HFF-Myc (cell line): ENCODE data around the gene PUDP.
"Not testable (repeated sequence)": the region's sequence is repeated elsewhere in the genome, so short reads cannot be mapped to it uniquely, and the experiment has no call there.

Experiments used
- DNase-seq: peaks from one replicate; pipeline ENCODE4 v3.0.0-alpha.2; 2011; ENCODE audit warnings: low read depth; ENCODE audit errors: extremely low read depth
- H3K4me3 ChIP-seq: replicated peaks from 2 replicates; pipeline ENCODE4 v1.5.1; 2011; ENCODE audit warnings: low read depth, mild to moderate bottlenecking, control low read depth, low read length
- TF ChIP-seq, protein P1 (sequence below): IDR thresholded peaks from 2 replicates; pipeline ENCODE4 v1.5.1; 2012; ENCODE audit warnings: mild to moderate bottlenecking, low read depth, low read length, control low read depth; ENCODE audit errors: missing control alignments

PUDP gene

GRCh38 chrX:7055386-7056137 is 92.4 kb downstream of the PUDP start:
- TF ChIP-seq, protein P1, sequence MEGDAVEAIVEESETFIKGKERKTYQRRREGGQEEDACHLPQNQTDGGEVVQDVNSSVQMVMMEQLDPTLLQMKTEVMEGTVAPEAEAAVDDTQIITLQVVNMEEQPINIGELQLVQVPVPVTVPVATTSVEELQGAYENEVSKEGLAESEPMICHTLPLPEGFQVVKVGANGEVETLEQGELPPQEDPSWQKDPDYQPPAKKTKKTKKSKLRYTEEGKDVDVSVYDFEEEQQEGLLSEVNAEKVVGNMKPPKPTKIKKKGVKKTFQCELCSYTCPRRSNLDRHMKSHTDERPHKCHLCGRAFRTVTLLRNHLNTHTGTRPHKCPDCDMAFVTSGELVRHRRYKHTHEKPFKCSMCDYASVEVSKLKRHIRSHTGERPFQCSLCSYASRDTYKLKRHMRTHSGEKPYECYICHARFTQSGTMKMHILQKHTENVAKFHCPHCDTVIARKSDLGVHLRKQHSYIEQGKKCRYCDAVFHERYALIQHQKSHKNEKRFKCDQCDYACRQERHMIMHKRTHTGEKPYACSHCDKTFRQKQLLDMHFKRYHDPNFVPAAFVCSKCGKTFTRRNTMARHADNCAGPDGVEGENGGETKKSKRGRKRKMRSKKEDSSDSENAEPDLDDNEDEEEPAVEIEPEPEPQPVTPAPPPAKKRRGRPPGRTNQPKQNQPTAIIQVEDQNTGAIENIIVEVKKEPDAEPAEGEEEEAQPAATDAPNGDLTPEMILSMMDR: no peak
- no peak for DNase-seq
- H3K4me3 ChIP-seq: no peak overlapping the region

DNA sequence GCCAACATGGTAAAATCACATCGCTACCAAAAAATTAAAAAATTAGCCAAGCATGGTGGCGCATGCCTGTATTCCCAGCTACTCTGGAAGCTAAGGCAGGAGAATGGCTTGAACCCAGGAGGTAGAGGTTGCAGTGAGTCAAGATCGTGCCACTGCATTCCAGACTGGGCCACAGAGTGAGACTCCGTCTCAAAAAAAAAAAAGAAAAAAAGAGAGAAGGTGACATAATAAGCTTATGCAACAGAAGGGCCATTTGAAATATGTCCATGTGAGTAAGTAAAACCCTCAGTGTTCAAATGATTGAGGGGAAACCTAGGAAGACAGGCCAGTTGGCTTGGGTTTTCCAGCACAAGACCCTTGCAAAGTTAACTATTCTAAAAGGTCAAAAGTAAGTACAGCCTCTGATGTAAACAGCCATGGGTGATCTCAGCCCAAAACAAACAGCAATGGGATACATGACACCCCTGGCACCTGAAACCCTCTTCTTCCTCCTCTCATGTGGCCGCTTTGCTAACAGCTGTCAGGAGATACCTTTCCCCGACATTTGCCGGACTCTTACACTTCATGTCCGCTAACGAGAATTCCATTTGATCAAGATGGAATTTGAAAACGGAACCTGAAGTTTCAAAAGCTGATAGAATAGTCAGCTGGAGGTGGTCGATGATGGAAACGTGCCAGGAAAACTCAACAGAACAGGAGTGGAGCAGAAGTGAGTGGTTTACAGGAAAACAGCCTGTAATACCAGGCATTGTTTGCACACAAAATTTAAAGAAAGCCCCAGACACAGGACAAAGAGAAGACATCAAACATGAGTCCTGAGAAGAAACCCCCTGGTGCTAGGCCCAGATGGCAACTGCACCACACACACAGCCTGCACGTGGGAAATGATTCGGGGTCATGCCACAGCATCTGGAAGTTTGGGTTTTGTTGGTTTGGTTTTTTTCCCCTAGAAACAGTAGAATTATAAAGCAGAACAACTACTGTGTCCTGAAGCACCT is 93.4 kb downstream of the PUDP start:
- TF ChIP-seq, protein P1: no peak

GRCh38 chrX:7052541-7052940 is 95.4 kb downstream of the PUDP start:
- TF ChIP-seq, protein P1: no peak
- DNase-seq: no peak
- no peak overlapping the region for H3K4me3 ChIP-seq

More for the DNA sequence above, 93.4 kb downstream of the PUDP start:
- H3K4me3 ChIP-seq: no peak overlapping the region
- no peak for DNase-seq

- no peak overlapping the region for H3K4me3 ChIP-seq
- DNase-seq: no peak
- TF ChIP-seq, protein P1: no peak
Measured at GRCh38 chrX:7050271-7050670, 97.7 kb downstream of the PUDP start.

DNA sequence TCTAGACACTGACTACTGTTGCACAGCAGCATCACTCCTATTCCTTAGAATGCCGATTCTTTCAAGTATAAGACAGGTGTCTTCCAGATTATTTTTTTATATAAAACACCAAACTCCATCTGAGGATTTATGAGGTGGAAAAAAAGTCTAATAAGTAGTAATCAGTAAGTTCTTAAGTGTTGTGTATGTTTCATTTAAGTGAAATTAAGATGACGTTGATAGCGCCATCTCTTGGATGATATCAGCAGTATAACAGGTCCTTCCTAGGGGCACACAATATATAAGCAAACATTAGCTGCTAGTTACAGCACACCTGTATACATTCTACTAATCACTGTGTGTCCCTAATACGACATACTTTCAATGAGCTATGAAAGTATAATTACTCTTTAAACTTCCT is 100.0 kb downstream of the PUDP start:
- TF ChIP-seq, protein P1: no peak
- DNase-seq: no peak
- H3K4me3 ChIP-seq: no peak overlapping the region

GRCh38 chrX:7045238-7045955 is 102.6 kb downstream of the PUDP start:
- no peak overlapping the region for H3K4me3 ChIP-seq
- no peak for DNase-seq
- TF ChIP-seq, protein P1: no peak

- not testable (repeated sequence) for DNase-seq, H3K4me3 ChIP-seq
Measured at GRCh38 chrX:7043796-7044433, 104.0 kb downstream of the PUDP start.
